A172 (cell line): Measurements from ENCODE around the gene RPL12. TPM values are rescaled to one million over a fixed set of nuclear protein-coding genes. Genes with fewer than 3 reads are reported as not detected.

Experiments
- DNase-seq: peaks from one replicate; pipeline ENCODE4 v3.0.0-alpha.2; 2015; ENCODE audit warnings: low spot score
- total RNA-seq: library from RNA; depleted of rRNA; stranded (reverse); fragments of >200 nt; shearing (Covaris generic); gene quantifications from 2 replicates; pipeline ENCODE4 v1.2.3, GENCODE V29; 2014; rRNA removed

RPL12 gene
- total RNA-seq, 1 experiment from 2014 or later: 1,722 TPM

GRCh38 chr9:127405344-127406125 is 45.7 kb downstream of the RPL12 start:
- no peak for DNase-seq

DNA sequence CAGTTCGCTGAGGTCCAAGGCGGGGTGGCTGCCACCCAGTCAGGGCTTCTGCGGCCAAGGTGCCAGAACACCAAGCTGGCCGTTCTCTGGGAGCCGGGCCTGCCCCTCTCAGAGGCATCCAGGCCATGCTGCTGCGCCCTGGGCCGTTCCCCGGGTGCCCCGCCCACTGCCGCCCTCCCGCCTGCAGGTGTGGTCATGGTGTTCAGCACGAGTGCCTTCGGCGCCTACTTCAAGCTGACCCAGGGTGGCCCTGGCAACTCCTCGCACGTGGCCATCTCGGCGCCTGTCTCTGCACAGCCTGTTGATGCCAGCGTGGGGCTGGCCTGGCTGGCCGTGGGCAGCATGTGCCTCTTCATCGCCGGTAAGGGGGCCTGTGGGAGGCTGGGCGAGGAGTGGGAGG is 46.6 kb downstream of the RPL12 start:
- no peak for DNase-seq

- DNase-seq: no peak
Measured at GRCh38 chr9:127403507-127404192, 47.6 kb downstream of the RPL12 start.

- no peak for DNase-seq
Measured at GRCh38 chr9:127402401-127403090, 48.7 kb downstream of the RPL12 start.

GRCh38 chr9:127399736-127400269 is 51.4 kb downstream of the RPL12 start:
- DNase-seq: no peak

DNA sequence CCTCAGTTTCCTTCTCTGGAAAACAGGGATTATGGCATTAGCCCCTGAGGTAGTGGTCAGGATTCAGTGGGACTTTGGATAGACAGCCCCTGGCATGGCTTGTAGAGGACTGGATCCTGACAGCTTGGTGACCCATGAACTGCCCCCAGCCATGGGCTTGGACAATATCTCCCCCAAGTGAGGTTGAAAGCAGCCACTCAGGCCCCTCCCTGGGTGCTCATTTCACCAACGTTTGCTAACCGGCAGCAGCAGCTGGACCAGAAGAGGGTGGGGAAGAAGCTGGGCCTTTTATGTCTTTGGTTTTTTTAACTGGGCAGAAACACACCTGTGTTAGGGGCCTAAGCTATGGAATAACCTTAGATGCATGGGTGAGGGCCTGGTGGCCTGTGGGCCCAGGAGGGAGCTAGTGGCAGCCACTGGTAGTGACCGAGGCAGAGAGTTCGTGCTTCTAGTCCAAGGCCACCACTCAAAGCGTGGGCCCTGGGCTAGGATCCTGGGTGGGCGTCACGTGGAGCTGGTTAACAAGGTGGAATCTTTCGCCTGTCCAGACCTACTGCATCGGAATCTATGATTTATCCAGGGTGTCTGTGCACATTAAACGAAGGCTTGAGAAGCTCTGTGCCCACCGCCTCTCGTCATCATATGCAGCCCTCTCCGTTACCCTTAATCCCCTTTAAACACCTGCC is 52.3 kb downstream of the RPL12 start:
- no peak for DNase-seq

DNA sequence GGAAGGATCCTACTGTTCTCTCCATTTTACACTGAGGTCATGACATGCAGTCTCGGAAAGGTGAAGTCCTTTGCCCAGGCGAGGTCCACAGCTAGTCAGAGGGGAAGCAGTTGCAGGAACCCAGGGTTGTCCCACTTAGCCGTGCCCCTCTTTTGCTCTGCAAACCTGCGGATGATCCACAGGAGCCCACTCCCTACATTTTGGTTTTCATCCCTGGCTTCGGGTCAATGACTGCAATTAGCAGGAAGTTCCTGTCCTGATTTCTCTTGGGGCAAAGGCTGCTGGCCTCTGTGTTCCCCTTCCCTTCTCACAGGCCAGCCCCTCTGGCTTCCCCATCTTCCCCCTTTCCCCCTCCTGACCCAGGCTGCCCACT is 52.9 kb downstream of the RPL12 start:
- no peak for DNase-seq

Other genes with a start within 250 kb of the RPL12 start
- 5.8 and 6.3 TPM in 2 replicates for gene GARNL3, start 186.6 kb downstream of the RPL12 start, total RNA-seq
- gene SLC2A8, start 54.2 kb downstream of the RPL12 start, total RNA-seq: 13.8 and 24.1 TPM in 2 replicates
- 11.5 and 13.3 TPM in 2 replicates for gene ZNF79, start 27.0 kb downstream of the RPL12 start, total RNA-seq
- gene LRSAM1, start 104 bp upstream of the RPL12 start, total RNA-seq: 8.5 and 9.6 TPM in 2 replicates
- gene STXBP1, start 160.9 kb upstream of the RPL12 start, total RNA-seq: 20.8 and 63.2 TPM in 2 replicates